H1 (cell line): Measurements from ENCODE around the gene RBM47. TPM values are rescaled to one million over a fixed set of nuclear protein-coding genes. Genes with fewer than 3 reads are reported as not detected.

ENCODE experiments used
- CTCF ChIA-PET: fragments of 300-600 bp; sonication (Branson Sonifier 250); formaldehyde crosslinking; loops from one replicate; lab custom pipeline; 2021; ENCODE audit not compliant: partially characterized antibody; lab: Charles Lee
- POLR2A ChIA-PET: fragments of 300-600 bp; sonication (Branson Sonifier 250); formaldehyde crosslinking; loops from one replicate; lab custom pipeline; 2021; ENCODE audit warnings: inconsistent platforms; ENCODE audit not compliant: partially characterized antibody; lab: Charles Lee
- DNase-seq, 2 experiments: peaks; one replicate each; pipeline versions ENCODE4 v3.0.0 to v3.0.0-alpha.2; 2010 to 2022; ENCODE audit warnings: low spot score in 2 of 2, low read depth in 1 of 2, mixed read lengths in 1 of 2
- FAIRE-seq: peaks from 2 replicates; lab custom pipeline; 2011; peaks lifted over from hg19 to GRCh38; lab: Jason Lieb, UNC
- H2AFZ ChIP-seq: 2 replicates; pipeline ENCODE4 v1.8.1; 2012; ENCODE audit warnings: low read length, inconsistent platforms
- H2AK5ac ChIP-seq: 2 replicates; pipeline ENCODE4 v1.6.1; 2013; ENCODE audit warnings: low read depth, low read length
- H2BK120ac ChIP-seq: replicated peaks from 2 replicates; pipeline ENCODE3; 2013; ENCODE audit warnings: low read depth, low read length, inconsistent platforms
- H2BK12ac ChIP-seq: 2 replicates; pipeline ENCODE4 v1.6.1; 2013; ENCODE audit warnings: low read depth, low read length
- H2BK15ac ChIP-seq: 2 replicates; pipeline ENCODE4 v1.6.1; 2013; ENCODE audit warnings: low read length
- H2BK20ac ChIP-seq: 2 replicates; pipeline ENCODE4 v1.6.1; 2013; ENCODE audit warnings: low read length
- H2BK5ac ChIP-seq: 2 replicates; pipeline ENCODE4 v1.6.1; 2013; ENCODE audit warnings: low read depth, low read length
- H3K14ac ChIP-seq: 2 replicates; pipeline ENCODE4 v1.6.1; 2013; ENCODE audit warnings: inconsistent platforms; ENCODE audit not compliant: insufficient read length
- H3K18ac ChIP-seq: 2 replicates; pipeline ENCODE4 v1.6.1; 2013; ENCODE audit warnings: low read length; ENCODE audit errors: extremely low read depth
- H3K23ac ChIP-seq: 2 replicates; pipeline ENCODE4 v1.6.1; 2013; ENCODE audit warnings: inconsistent platforms; ENCODE audit not compliant: insufficient read length
- H3K23me2 ChIP-seq: 2 replicates; pipeline ENCODE4 v1.6.1; 2013; ENCODE audit warnings: low read depth, low read length
- H3K27ac ChIP-seq: 2 replicates; pipeline ENCODE4 v1.6.1; 2011; ENCODE audit warnings: low read depth, low read length, inconsistent platforms
- H3K27me3 ChIP-seq, 4 experiments: replicated peaks in 1 of 4; 1 replicate in 1 of 4; 2 replicates in 3 of 4; pipeline versions ENCODE4 v1.6.1 to v1.8.1; 2011 to 2013; ENCODE audit warnings: low read length in 3 of 4, mild to moderate bottlenecking in 3 of 4, inconsistent platforms in 2 of 4, mixed read lengths in 2 of 4, moderate library complexity in 1 of 4; ENCODE audit not compliant: control insufficient read depth in 3 of 4, insufficient read depth in 3 of 4; ENCODE audit errors: extremely low read depth in 1 of 4
- H3K36me3 ChIP-seq, 4 experiments: 2 replicates each; pipeline versions ENCODE4 v1.6.1 to v1.8.1; 2011 to 2013; ENCODE audit warnings: mild to moderate bottlenecking in 4 of 4, low read length in 3 of 4, moderate library complexity in 2 of 4, control low read depth in 1 of 4, inconsistent platforms in 1 of 4; ENCODE audit not compliant: insufficient read depth in 4 of 4, control insufficient read depth in 2 of 4
- H3K4ac ChIP-seq: replicated peaks from 2 replicates; pipeline ENCODE3; 2013; ENCODE audit warnings: low read length, low read depth, mixed read lengths, inconsistent platforms; ENCODE audit not compliant: insufficient read length
- H3K4me1 ChIP-seq, 4 experiments: replicated peaks in 1 of 4; 1 replicate in 1 of 4; 2 replicates in 3 of 4; pipeline versions ENCODE4 v1.6.1 to v1.8.1; 2011 to 2013; ENCODE audit warnings: low read length in 3 of 4, inconsistent platforms in 2 of 4, mixed read lengths in 1 of 4; ENCODE audit not compliant: insufficient read depth in 4 of 4, control insufficient read depth in 3 of 4
- H3K4me2 ChIP-seq, 2 experiments: 2 replicates each; pipeline versions ENCODE4 v1.6.1 to v1.8.1; 2011 to 2013; ENCODE audit warnings: low read depth in 2 of 2, low read length in 2 of 2, control low read depth in 1 of 2, inconsistent platforms in 1 of 2, mild to moderate bottlenecking in 1 of 2; ENCODE audit not compliant: insufficient read depth in 1 of 2
- H3K4me3 ChIP-seq, 4 experiments: fragments of 200-600, 300-600 bp in 1 of 4; sonication (generic), shearing (Covaris generic), sonication (Bioruptor Twin) in 1 of 4; 2 replicates each; pipeline versions ENCODE4 v1.5.1 to v1.8.1; 2011 to 2016; ENCODE audit warnings: low read length in 4 of 4, low read depth in 3 of 4, control low read depth in 2 of 4, inconsistent platforms in 2 of 4, mild to moderate bottlenecking in 2 of 4, mixed read lengths in 1 of 4, moderate library complexity in 1 of 4; ENCODE audit not compliant: insufficient read depth in 2 of 4; ENCODE audit errors: extremely low read depth in 1 of 4
- H3K56ac ChIP-seq: replicated peaks from 2 replicates; pipeline ENCODE3; 2013; ENCODE audit warnings: low read depth, mild to moderate bottlenecking, mixed read lengths, low read length, inconsistent platforms; ENCODE audit not compliant: insufficient read length
- H3K79me1 ChIP-seq: 2 replicates; pipeline ENCODE4 v1.6.1; 2013; ENCODE audit warnings: low read depth, low read length, control low read depth
- H3K79me2 ChIP-seq, 2 experiments: 2 replicates each; pipeline versions ENCODE4 v1.6.1 to v1.8.1; 2012 to 2013; ENCODE audit warnings: low read length in 2 of 2, mild to moderate bottlenecking in 2 of 2, inconsistent platforms in 1 of 2; ENCODE audit not compliant: insufficient read depth in 2 of 2, control insufficient read depth in 1 of 2
- H3K9ac ChIP-seq, 4 experiments: replicated peaks in 1 of 4; 1 replicate in 1 of 4; 2 replicates in 3 of 4; pipeline versions ENCODE4 v1.6.1 to v1.8.1; 2011 to 2013; ENCODE audit warnings: low read depth in 3 of 4, low read length in 3 of 4, control low read depth in 2 of 4, mild to moderate bottlenecking in 2 of 4, moderate library complexity in 2 of 4, inconsistent platforms in 1 of 4; ENCODE audit errors: extremely low read depth in 1 of 4
- H3K9me3 ChIP-seq, 2 experiments: 2 replicates each; pipeline versions ENCODE4 v1.6.1 to v1.8.1; 2012 to 2013; ENCODE audit warnings: mild to moderate bottlenecking in 2 of 2, moderate library complexity in 2 of 2, control low read depth in 1 of 2, inconsistent platforms in 1 of 2, low read depth in 1 of 2, low read length in 1 of 2, mixed read lengths in 1 of 2; ENCODE audit not compliant: insufficient read depth in 2 of 2
- H4K20me1 ChIP-seq, 2 experiments: replicated peaks in 1 of 2; 2 replicates each; pipeline versions ENCODE3 to v1.8.1; 2011 to 2013; ENCODE audit warnings: inconsistent platforms in 2 of 2, low read length in 2 of 2, mild to moderate bottlenecking in 1 of 2; ENCODE audit not compliant: insufficient read depth in 2 of 2, control insufficient read depth in 1 of 2
- H4K5ac ChIP-seq: 2 replicates; pipeline ENCODE4 v1.6.1; 2013; ENCODE audit warnings: low read length, low read depth, mixed read lengths, inconsistent platforms; ENCODE audit not compliant: insufficient read length
- H4K8ac ChIP-seq: 2 replicates; pipeline ENCODE4 v1.8.0; 2013; ENCODE audit warnings: mild to moderate bottlenecking, moderate library complexity, low read length, inconsistent platforms; ENCODE audit not compliant: insufficient read depth; ENCODE audit errors: extremely low read depth
- H4K91ac ChIP-seq: replicated peaks from 2 replicates; pipeline ENCODE3; 2013; ENCODE audit warnings: low read length, mixed read lengths, inconsistent platforms; ENCODE audit not compliant: insufficient read length
- CBX5 ChIP-seq: fragments of 300-800, 300-1000 bp; sonication (generic); IDR thresholded peaks from 2 replicates; pipeline ENCODE4 v1.7.1; 2016; ENCODE audit warnings: antibody characterized with exemption, low read length, low read depth
- HDAC6 ChIP-seq: IDR thresholded peaks from one replicate; pipeline ENCODE4 v1.7.1; 2012; ENCODE audit warnings: low read depth, mild to moderate bottlenecking, inconsistent platforms, low read length, moderate library complexity
- MAFK ChIP-seq: IDR thresholded peaks from 2 replicates; pipeline ENCODE4 v1.6.1; 2012; ENCODE audit warnings: low read depth, mild to moderate bottlenecking, improper control_type of control experiment, low read length
- PHF8 ChIP-seq: fragments of 200-600 bp; sonication (generic); conservative IDR thresholded peaks from 2 replicates; pipeline ENCODE4 v1.7.1; 2012; ENCODE audit warnings: low read depth, mild to moderate bottlenecking, inconsistent platforms, low read length, moderate library complexity
- POLR2AphosphoS5 ChIP-seq: IDR thresholded peaks from 2 replicates; pipeline ENCODE4 v1.6.1; 2011; ENCODE audit warnings: low read depth, low read length
- SIRT6 ChIP-seq: IDR thresholded peaks from one replicate; pipeline ENCODE4 v1.7.1; 2012; ENCODE audit warnings: low read length, inconsistent platforms
- WGBS, 2 experiments: shearing (Covaris generic) in 1 of 2; methylation state at CpG; one replicate each; pipeline versions ENCODE4 v1.1.6 to v1.1.7; 2013 to 2015; ENCODE audit warnings: low lambda C conversion rate in 2 of 2, mixed read lengths in 2 of 2, inconsistent platforms in 1 of 2, low coverage in 1 of 2, missing lambda C conversion rate in 1 of 2; ENCODE audit not compliant: insufficient replicate concordance in 2 of 2, insufficient coverage in 1 of 2, insufficient read length in 1 of 2; ENCODE audit errors: extremely low coverage in 1 of 2, missing lambda C conversion rate in 1 of 2; 5-methylcytosine and 5-hydroxymethylcytosine counted together
- polyA plus RNA-seq, 7 experiments: library from polyadenylated mRNA; depleted of rRNA in 3 of 7; stranded (reverse) in 5 of 7; unstranded in 2 of 7; fragments of >200 nt in 5 of 7; fragments of 200-250 nt in 2 of 7; gene quantifications; 1 replicate in 5 of 7; 2 replicates in 1 of 7; 4 replicates in 1 of 7; pipeline versions ENCODE4 v1.2.1 to v1.2.3, GENCODE V29; 2011 to 2013; ENCODE audit warnings: missing spikeins in 2 of 7, mixed read lengths in 2 of 7
- total RNA-seq: library from RNA; stranded (reverse); fragmentation: NEBNext Ultra II Directional; extraction: Animal tissue kit (Norgen Biotek cat#: 25700); gene quantifications from 2 replicates; pipeline ENCODE4 v1.2.1, GENCODE V29; 2021

The RBM47 gene
- total and polyA plus RNA-seq, 2 of the 8 experiments (the other 6 are each of a cell fraction or from before 2014, with no cell fraction given), result 42.8 to 78.9 TPM

GRCh38 chr4:40648742-40649281 lies 19.1 kb upstream of the RBM47 start:
- H3K79me2 ChIP-seq, result no peaks in the 10 kb centered on the region
- H3K9me3 ChIP-seq, result no peaks in the 10 kb centered on the region
- CTCF ChIA-PET, result interaction anchor here (0.9 to 1.3 kb wide), 5 partner anchors 9 to 75 kb away, joined by 3 read pairs; no protein-coding TSS in a partner anchor
- peak overlapping the region; percentile 27; the same call in 1 of the 2 replicates for H3K18ac ChIP-seq
- H2BK20ac ChIP-seq, result no peak overlapping the region
- FAIRE-seq (no peak), DNase-seq (no peak)
- H3K27ac ChIP-seq, result 0 out of 2 replicates have a peak overlapping the region, but pooled peaks have one; percentile 16
- no peak overlapping the region for H3K56ac ChIP-seq
- H3K36me3 ChIP-seq, result no peaks in the 10 kb centered on the region
- H3K27me3 ChIP-seq, result no peaks in the 10 kb centered on the region
- 81% methylated on average over 9 of the region's 9 CpGs; no CpG with 5 or more reads in 1 of the 2 experiments for WGBS, 2 experiments
- H3K79me1 ChIP-seq, result no peaks in the 10 kb centered on the region
- H4K8ac ChIP-seq, result peak overlapping the region; percentile 79; the same call in 1 of the 2 replicates
- H2BK12ac ChIP-seq, result 0 out of 2 replicates have a peak overlapping the region, but pooled peaks have one; percentile 7
- POLR2A ChIA-PET, result interaction anchor here (0.8 to 4.1 kb wide), 7 partner anchors 8 to 89 kb away, joined by 3 to 13 read pairs (median 4); partner anchors contain the start of gene RBM47
- no peak overlapping the region for H3K23ac ChIP-seq
- H4K20me1 ChIP-seq, result no peaks in the 10 kb centered on the region
- no peaks in the 10 kb centered on the region for H3K23me2 ChIP-seq
- H3K14ac ChIP-seq, result no peak overlapping the region
- no peak overlapping the region for H2BK5ac ChIP-seq
- H3K4me1 ChIP-seq, result peaks cover 4 to 16% (median 6%) of the 10 kb centered on the region in 4 experiments; a peak in 5 of 7 replicates
- H2BK15ac ChIP-seq, result no peak overlapping the region
- H4K5ac ChIP-seq, result no peak overlapping the region
- H3K4ac ChIP-seq, result no peak overlapping the region
- no peak overlapping the region for H3K4me3 ChIP-seq
- H2BK120ac ChIP-seq, result peak overlapping the region; percentile 48
- peak overlapping the region in 1 of 2 experiments; percentile 24; a peak in 1 of 4 replicates for H3K4me2 ChIP-seq
- 0 out of 2 replicates have a peak overlapping the region, but pooled peaks have one; percentile 15 for H2AFZ ChIP-seq
- TF ChIP-seq SIRT6, result no peak
- no peak for TF ChIP-seq CBX5
- TF ChIP-seq POLR2AphosphoS5, result no peak
- TF ChIP-seq PHF8, result no peak
- TF ChIP-seq HDAC6, result no peak
- peak; percentile 81 for TF ChIP-seq MAFK
- peak overlapping the region; percentile 15 for H4K91ac ChIP-seq
- no peak overlapping the region for H3K9ac ChIP-seq
- no peak overlapping the region for H2AK5ac ChIP-seq
